Right renal pelvis (tissue), 4 donors: ENCODE results near the gene BASP1. TPM values are rescaled to one million over a fixed set of nuclear protein-coding genes. Genes with fewer than 3 reads are reported as not detected.
"Not testable (repeated sequence)": the region's sequence is repeated elsewhere in the genome, so short reads cannot be mapped to it uniquely, and the experiment has no call there.

ENCODE experiments used
- DNase-seq, 4 donors: peaks; one replicate each; pipeline ENCODE4 v3.0.0-alpha.2; 2013; ENCODE audit warnings: low read depth in 4 of 4, low spot score in 3 of 4, missing footprints in 1 of 4
- polyA plus RNA-seq, 4 donors: library from polyadenylated mRNA; unstranded; fragments of 120-200 nt; gene quantifications; one replicate each; pipeline ENCODE4 v1.2.1, GENCODE V29; 2013; ENCODE audit not compliant: insufficient read length in 4 of 4

The BASP1 gene
- polyA plus RNA-seq, 4 donors, result 84.6 to 96.0 (median 88.2) TPM

GRCh38 chr5:17311811-17312210 is 94.4 kb downstream of the BASP1 start:
- DNase-seq, result not testable (repeated sequence)

- no peak for DNase-seq
These were observed 94.9 kb downstream of the BASP1 start for GRCh38 chr5:17312358-17312757.

GRCh38 chr5:17314907-17315471 is 97.6 kb downstream of the BASP1 start:
- DNase-seq, result no peak

- no peak for DNase-seq
These were observed 98.3 kb downstream of the BASP1 start for GRCh38 chr5:17315710-17316221.

GRCh38 chr5:17316970-17317459 is 99.6 kb downstream of the BASP1 start:
- DNase-seq, result no peak

- no peak for DNase-seq
These were observed 100.0 kb downstream of the BASP1 start for GRCh38 chr5:17317473-17317872.

- not testable (repeated sequence) for DNase-seq
These were observed 101.7 kb downstream of the BASP1 start for GRCh38 chr5:17319095-17319494.

GRCh38 chr5:17325770-17326599 is 108.6 kb downstream of the BASP1 start:
- DNase-seq, result no peak
